K562 (cell line): ENCODE data around the gene DYRK1A.

Experiments used
- MAFK ChIP-seq: IDR thresholded peaks from 2 replicates; pipeline ENCODE4 v1.6.1; 2011; ENCODE audit warnings: low read length, improper control_type of control experiment
- RFX7 ChIP-seq: fragments of 250-450 bp; sonication (Bioruptor Pico); IDR thresholded peaks from 2 replicates; pipeline ENCODE4 v1.5.1; 2021; ENCODE audit warnings: mild to moderate bottlenecking
- SIN3A ChIP-seq, 2 experiments: fragments of 150-350 bp in 1 of 2; IDR thresholded peaks; 2 replicates each; pipeline ENCODE4 v1.6.1; 2011 to 2016; ENCODE audit warnings: borderline replicate concordance in 2 of 2, low read depth in 2 of 2, low read length in 2 of 2, mild to moderate bottlenecking in 2 of 2, moderate library complexity in 2 of 2; ENCODE audit not compliant: control insufficient read depth in 1 of 2
- SRSF9 ChIP-seq: fragments of 200-400 bp; formaldehyde crosslinking; IDR thresholded peaks from 2 replicates; pipeline ENCODE4 v1.6.1; 2017; ENCODE audit warnings: low read depth, low read length, borderline replicate concordance
- TEAD2 ChIP-seq: fragments of 450-650 bp; IDR thresholded peaks from 2 replicates; pipeline ENCODE4 v1.6.1; 2016; ENCODE audit warnings: missing genetic modification characterization, control low read depth, missing compliant biosample characterization

GRCh38 chr21:37535672-37536071 is 169.1 kb downstream of the DYRK1A start:
- TF ChIP-seq RFX7 (CRISPR knock-in tag) (no peak), SIN3A (IDR thresholded peaks at IDR 0.05; ENCODE audit: borderline replicate concordance in 2 of 2, control insufficient read depth in 1 of 2, low read depth in 2 of 2, low read length in 2 of 2) (no peak), SRSF9 (no peak), MAFK (no peak), TEAD2 (tag) (no peak)
